Activated CD8-positive, alpha-beta memory T cell treated with anti-CD3 and anti-CD28 coated beads, Interleukin-2, amount 50 U/mL, for 48 hours (primary cell): ENCODE measurements around the gene DHRSX.
"Not testable (repeated sequence)": the region's sequence is repeated elsewhere in the genome, so short reads cannot be mapped to it uniquely, and the experiment has no call there.

Experiments used
- DNase-seq: peaks from one replicate; pipeline ENCODE4 v3.0.0-alpha.2; 2020

Gene DHRSX

GRCh38 chrX:2423899-2424298 is 76.9 kb downstream of the DHRSX start:
- no peak for DNase-seq

GRCh38 chrX:2423282-2423681 is 77.5 kb downstream of the DHRSX start:
- DNase-seq = no peak

GRCh38 chrX:2419418-2419817 is 81.4 kb downstream of the DHRSX start:
- not testable (repeated sequence) for DNase-seq

GRCh38 chrX:2418000-2418399 is 82.8 kb downstream of the DHRSX start:
- DNase-seq = no peak

- DNase-seq = no peak
Measured at GRCh38 chrX:2416851-2417604, 83.7 kb downstream of the DHRSX start.

- no peak for DNase-seq
Measured at GRCh38 chrX:2414384-2414783, 86.4 kb downstream of the DHRSX start.

GRCh38 chrX:2413969-2414368 is 86.8 kb downstream of the DHRSX start:
- DNase-seq = no peak

- no peak for DNase-seq
Measured at GRCh38 chrX:2412131-2412530, 88.6 kb downstream of the DHRSX start.

- no peak for DNase-seq
Measured at GRCh38 chrX:2410279-2411020, 90.3 kb downstream of the DHRSX start.

- no peak for DNase-seq
Measured at GRCh38 chrX:2409796-2410195, 91.0 kb downstream of the DHRSX start.

- no peak for DNase-seq
Measured at GRCh38 chrX:2408856-2409255, 91.9 kb downstream of the DHRSX start.

- no peak for DNase-seq
Measured at GRCh38 chrX:2406891-2407518, 93.8 kb downstream of the DHRSX start.

GRCh38 chrX:2404776-2405175 is 96.0 kb downstream of the DHRSX start:
- DNase-seq = no peak

GRCh38 chrX:2402361-2402690 is 98.5 kb downstream of the DHRSX start:
- no peak for DNase-seq

- no peak for DNase-seq
Measured at GRCh38 chrX:2401590-2402360, 99.0 kb downstream of the DHRSX start.

GRCh38 chrX:2401201-2401589 is 99.6 kb downstream of the DHRSX start:
- no peak for DNase-seq

GRCh38 chrX:2398064-2398656 is 102.6 kb downstream of the DHRSX start:
- DNase-seq = no peak

GRCh38 chrX:2397229-2398063 is 103.3 kb downstream of the DHRSX start:
- DNase-seq = no peak

GRCh38 chrX:2395261-2395992 is 105.3 kb downstream of the DHRSX start:
- no peak for DNase-seq

- DNase-seq = no peak
Measured at GRCh38 chrX:2391869-2392606, 108.7 kb downstream of the DHRSX start.

GRCh38 chrX:2390754-2391153 is 110.0 kb downstream of the DHRSX start:
- DNase-seq = no peak
